Stimulated activated naive CD8-positive, alpha-beta T cell treated with anti-CD3 and anti-CD28 coated beads, Interleukin-15, Interleukin-2, amounts not matched to agents 100 ng/mL and 50 ng/mL, for 24 hours (primary cell): ENCODE results near the gene CERT1.

Experiments used
- H3K27ac Mint-ChIP-seq: one replicate; pipeline ENCODE4 v1.8.0; 2021; ENCODE audit warnings: mild to moderate bottlenecking, mixed read lengths
- H3K27me3 Mint-ChIP-seq: one replicate; pipeline ENCODE4 v1.8.0; 2021; ENCODE audit warnings: mixed read lengths
- H3K36me3 Mint-ChIP-seq: one replicate; pipeline ENCODE4 v1.8.0; 2021; ENCODE audit warnings: low read depth, mixed read lengths
- H3K4me1 Mint-ChIP-seq: one replicate; pipeline ENCODE4 v1.8.0; 2021; ENCODE audit warnings: low read depth, mixed read lengths
- H3K4me3 Mint-ChIP-seq: one replicate; pipeline ENCODE4 v1.8.0; 2021; ENCODE audit warnings: mild to moderate bottlenecking, mixed read lengths
- H3K9me3 Mint-ChIP-seq: one replicate; pipeline ENCODE4 v1.8.0; 2021; ENCODE audit warnings: mixed read lengths

CERT1 gene

GRCh38 chr5:75368391-75368790 lies 143.0 kb downstream of the CERT1 start:
- no peak overlapping the region for H3K4me3 Mint-ChIP-seq
- H3K36me3 Mint-ChIP-seq = peaks cover 16% of the 10 kb centered on the region
- peaks cover 7% of the 10 kb centered on the region for H3K4me1 Mint-ChIP-seq
- H3K27ac Mint-ChIP-seq = no peak overlapping the region
- no peaks in the 10 kb centered on the region for H3K9me3 Mint-ChIP-seq
- no peaks in the 10 kb centered on the region for H3K27me3 Mint-ChIP-seq

GRCh38 chr5:75367401-75367800 lies 144.0 kb downstream of the CERT1 start:
- no peak overlapping the region for H3K4me3 Mint-ChIP-seq
- no peaks in the 10 kb centered on the region for H3K27me3 Mint-ChIP-seq
- H3K9me3 Mint-ChIP-seq = no peaks in the 10 kb centered on the region
- no peak overlapping the region for H3K27ac Mint-ChIP-seq
- peaks cover 11% of the 10 kb centered on the region for H3K36me3 Mint-ChIP-seq
- H3K4me1 Mint-ChIP-seq = peaks cover 7% of the 10 kb centered on the region

GRCh38 chr5:75366787-75367186 lies 144.6 kb downstream of the CERT1 start:
- Mint-ChIP-seq H3K36me3 (peaks cover 16% of the 10 kb centered on the region), H3K9me3 (no peaks in the 10 kb centered on the region), H3K4me3 (no peak overlapping the region), H3K27me3 (no peaks in the 10 kb centered on the region), H3K4me1 (peaks cover 7% of the 10 kb centered on the region), H3K27ac (no peak overlapping the region)

- peaks cover 7% of the 10 kb centered on the region for H3K4me1 Mint-ChIP-seq
- H3K4me3 Mint-ChIP-seq = no peak overlapping the region
- H3K27me3 Mint-ChIP-seq = no peaks in the 10 kb centered on the region
- no peaks in the 10 kb centered on the region for H3K9me3 Mint-ChIP-seq
- no peak overlapping the region for H3K27ac Mint-ChIP-seq
- peaks cover 23% of the 10 kb centered on the region for H3K36me3 Mint-ChIP-seq
Observed at GRCh38 chr5:75365740-75366139, 145.7 kb downstream of the CERT1 start.

- Mint-ChIP-seq H3K27me3 (no peaks in the 10 kb centered on the region), H3K4me1 (peaks cover 7% of the 10 kb centered on the region), H3K4me3 (no peak overlapping the region), H3K36me3 (peaks cover 29% of the 10 kb centered on the region), H3K9me3 (no peaks in the 10 kb centered on the region), H3K27ac (no peak overlapping the region)
Observed at GRCh38 chr5:75364571-75365280, 146.7 kb downstream of the CERT1 start.

GRCh38 chr5:75363726-75364495 lies 147.5 kb downstream of the CERT1 start:
- Mint-ChIP-seq H3K4me1 (peaks cover 7% of the 10 kb centered on the region), H3K4me3 (no peak overlapping the region), H3K36me3 (peaks cover 33% of the 10 kb centered on the region), H3K27me3 (no peaks in the 10 kb centered on the region), H3K27ac (no peak overlapping the region), H3K9me3 (no peaks in the 10 kb centered on the region)

- Mint-ChIP-seq H3K9me3 (no peaks in the 10 kb centered on the region), H3K27me3 (no peaks in the 10 kb centered on the region), H3K36me3 (peaks cover 37% of the 10 kb centered on the region), H3K27ac (no peak overlapping the region), H3K4me3 (no peak overlapping the region), H3K4me1 (peaks cover 7% of the 10 kb centered on the region)
Observed at GRCh38 chr5:75363111-75363510, 148.3 kb downstream of the CERT1 start.

- H3K36me3 Mint-ChIP-seq = peaks cover 39% of the 10 kb centered on the region
- peaks cover 7% of the 10 kb centered on the region for H3K4me1 Mint-ChIP-seq
- H3K4me3 Mint-ChIP-seq = no peak overlapping the region
- H3K27ac Mint-ChIP-seq = no peak overlapping the region
- H3K9me3 Mint-ChIP-seq = no peaks in the 10 kb centered on the region
- no peaks in the 10 kb centered on the region for H3K27me3 Mint-ChIP-seq
Observed at GRCh38 chr5:75362474-75362975, 148.9 kb downstream of the CERT1 start.

GRCh38 chr5:75361310-75361709 lies 150.1 kb downstream of the CERT1 start:
- Mint-ChIP-seq H3K4me1 (no peaks in the 10 kb centered on the region), H3K27me3 (no peaks in the 10 kb centered on the region), H3K27ac (no peak overlapping the region), H3K36me3 (peaks cover 51% of the 10 kb centered on the region), H3K9me3 (no peaks in the 10 kb centered on the region), H3K4me3 (no peak overlapping the region)

- Mint-ChIP-seq H3K27ac (no peak overlapping the region), H3K27me3 (no peaks in the 10 kb centered on the region), H3K4me3 (no peak overlapping the region), H3K9me3 (no peaks in the 10 kb centered on the region), H3K36me3 (peaks cover 65% of the 10 kb centered on the region), H3K4me1 (no peaks in the 10 kb centered on the region)
Observed at GRCh38 chr5:75358117-75358516, 153.3 kb downstream of the CERT1 start.

- Mint-ChIP-seq H3K27ac (no peak overlapping the region), H3K27me3 (no peaks in the 10 kb centered on the region), H3K36me3 (peaks cover 70% of the 10 kb centered on the region), H3K4me1 (peaks cover 2% of the 10 kb centered on the region), H3K4me3 (no peak overlapping the region), H3K9me3 (no peaks in the 10 kb centered on the region)
Observed at GRCh38 chr5:75356719-75357118, 154.7 kb downstream of the CERT1 start.

GRCh38 chr5:75355236-75355635 lies 156.2 kb downstream of the CERT1 start:
- no peaks in the 10 kb centered on the region for H3K9me3 Mint-ChIP-seq
- H3K27me3 Mint-ChIP-seq = no peaks in the 10 kb centered on the region
- H3K36me3 Mint-ChIP-seq = peaks cover 74% of the 10 kb centered on the region
- no peak overlapping the region for H3K4me3 Mint-ChIP-seq
- H3K27ac Mint-ChIP-seq = no peak overlapping the region
- peaks cover 17% of the 10 kb centered on the region for H3K4me1 Mint-ChIP-seq

- Mint-ChIP-seq H3K4me3 (no peak overlapping the region), H3K27ac (peak overlapping the region; percentile 9), H3K36me3 (peaks cover 76% of the 10 kb centered on the region), H3K27me3 (no peaks in the 10 kb centered on the region), H3K4me1 (peaks cover 17% of the 10 kb centered on the region), H3K9me3 (no peaks in the 10 kb centered on the region)
Observed at GRCh38 chr5:75351139-75351926, 160.1 kb downstream of the CERT1 start.

- Mint-ChIP-seq H3K27ac (no peak overlapping the region), H3K36me3 (peaks cover 80% of the 10 kb centered on the region), H3K9me3 (no peaks in the 10 kb centered on the region), H3K4me1 (peaks cover 17% of the 10 kb centered on the region), H3K27me3 (no peaks in the 10 kb centered on the region), H3K4me3 (no peak overlapping the region)
Observed at GRCh38 chr5:75349663-75350062, 161.8 kb downstream of the CERT1 start.

- peaks cover 17% of the 10 kb centered on the region for H3K4me1 Mint-ChIP-seq
- H3K27ac Mint-ChIP-seq = no peak overlapping the region
- H3K36me3 Mint-ChIP-seq = peaks cover 81% of the 10 kb centered on the region
- H3K4me3 Mint-ChIP-seq = no peak overlapping the region
- no peaks in the 10 kb centered on the region for H3K9me3 Mint-ChIP-seq
- no peaks in the 10 kb centered on the region for H3K27me3 Mint-ChIP-seq
Observed at GRCh38 chr5:75348241-75348640, 163.2 kb downstream of the CERT1 start.
